GM12864 (cell line): ENCODE results near the gene POU3F3.

Source experiments
- DNase-seq: peaks from one replicate; pipeline ENCODE4 v3.0.0-alpha.2; 2011; ENCODE audit warnings: low read depth
- H3K4me3 ChIP-seq: 2 replicates; pipeline ENCODE4 v1.5.1; 2011; ENCODE audit warnings: mild to moderate bottlenecking, low read depth, low read length, control low read depth
- CTCF ChIP-seq: IDR thresholded peaks from 2 replicates; pipeline ENCODE4 v1.5.1; 2011; ENCODE audit warnings: low read depth, mild to moderate bottlenecking, moderate library complexity, low read length, control low read depth, inconsistent platforms; ENCODE audit errors: missing control alignments

POU3F3 gene

GRCh38 chr2:104901037-104901881, 47.3 kb downstream of the POU3F3 start:
- no peak for TF ChIP-seq CTCF
- H3K4me3 ChIP-seq = no peak overlapping the region
- no peak for DNase-seq

- no peak for DNase-seq
- no peak for TF ChIP-seq CTCF
- H3K4me3 ChIP-seq = no peak overlapping the region
Observed at GRCh38 chr2:104902317-104902716, 48.4 kb downstream of the POU3F3 start.
